C4-2B (cell line): Measurements from ENCODE around the gene CACNB2.

ENCODE experiments used
- H3K27ac ChIP-seq: fragments of 450-650 bp; 2 replicates; pipeline ENCODE4 v1.5.1; 2017
- CTCF ChIP-seq: fragments of 450-650 bp; conservative IDR thresholded peaks from 2 replicates; pipeline ENCODE4 v1.5.1; 2017; ENCODE audit warnings: mild to moderate bottlenecking
- ZFX ChIP-seq: fragments of 450-650 bp; IDR thresholded peaks from 2 replicates; pipeline ENCODE4 v1.6.1; 2017

CACNB2 gene

GRCh38 chr10:18498998-18499397 is 358.8 kb downstream of the CACNB2 start:
- no peak for TF ChIP-seq CTCF
- TF ChIP-seq ZFX, result no peak
- no peak overlapping the region for H3K27ac ChIP-seq

- no peak overlapping the region for H3K27ac ChIP-seq
- TF ChIP-seq CTCF (no peak), ZFX (no peak)
Measured at GRCh38 chr10:18500576-18500975, 360.4 kb downstream of the CACNB2 start.

- TF ChIP-seq CTCF, result no peak
- no peak for TF ChIP-seq ZFX
- no peak overlapping the region for H3K27ac ChIP-seq
Measured at GRCh38 chr10:18501198-18501597, 361.0 kb downstream of the CACNB2 start.

- TF ChIP-seq ZFX (no peak), CTCF (no peak)
- no peak overlapping the region for H3K27ac ChIP-seq
Measured at GRCh38 chr10:18501629-18502028, 361.4 kb downstream of the CACNB2 start.

GRCh38 chr10:18504161-18504560 is 363.9 kb downstream of the CACNB2 start:
- no peak overlapping the region for H3K27ac ChIP-seq
- TF ChIP-seq ZFX (no peak), CTCF (no peak)

GRCh38 chr10:18505456-18506118 is 365.4 kb downstream of the CACNB2 start:
- TF ChIP-seq CTCF, result no peak
- no peak for TF ChIP-seq ZFX
- H3K27ac ChIP-seq, result no peak overlapping the region

- H3K27ac ChIP-seq, result no peak overlapping the region
- TF ChIP-seq ZFX, result no peak
- no peak for TF ChIP-seq CTCF
Measured at GRCh38 chr10:18508587-18508986, 368.4 kb downstream of the CACNB2 start.
